Measurements from ENCODE around the gene FARP2. TPM values are rescaled to one million over a fixed set of nuclear protein-coding genes. Genes with fewer than 3 reads are reported as not detected.
A peak's percentile ranks its signal among the peaks of the same experiment; 100 is the strongest.
"Not testable (repeated sequence)": the region's sequence is repeated elsewhere in the genome, so short reads cannot be mapped to it uniquely, and the experiment has no call there.

The FARP2 gene
- total RNA-seq, 1 donor from 2014 or later = 67.7 TPM

DNA sequence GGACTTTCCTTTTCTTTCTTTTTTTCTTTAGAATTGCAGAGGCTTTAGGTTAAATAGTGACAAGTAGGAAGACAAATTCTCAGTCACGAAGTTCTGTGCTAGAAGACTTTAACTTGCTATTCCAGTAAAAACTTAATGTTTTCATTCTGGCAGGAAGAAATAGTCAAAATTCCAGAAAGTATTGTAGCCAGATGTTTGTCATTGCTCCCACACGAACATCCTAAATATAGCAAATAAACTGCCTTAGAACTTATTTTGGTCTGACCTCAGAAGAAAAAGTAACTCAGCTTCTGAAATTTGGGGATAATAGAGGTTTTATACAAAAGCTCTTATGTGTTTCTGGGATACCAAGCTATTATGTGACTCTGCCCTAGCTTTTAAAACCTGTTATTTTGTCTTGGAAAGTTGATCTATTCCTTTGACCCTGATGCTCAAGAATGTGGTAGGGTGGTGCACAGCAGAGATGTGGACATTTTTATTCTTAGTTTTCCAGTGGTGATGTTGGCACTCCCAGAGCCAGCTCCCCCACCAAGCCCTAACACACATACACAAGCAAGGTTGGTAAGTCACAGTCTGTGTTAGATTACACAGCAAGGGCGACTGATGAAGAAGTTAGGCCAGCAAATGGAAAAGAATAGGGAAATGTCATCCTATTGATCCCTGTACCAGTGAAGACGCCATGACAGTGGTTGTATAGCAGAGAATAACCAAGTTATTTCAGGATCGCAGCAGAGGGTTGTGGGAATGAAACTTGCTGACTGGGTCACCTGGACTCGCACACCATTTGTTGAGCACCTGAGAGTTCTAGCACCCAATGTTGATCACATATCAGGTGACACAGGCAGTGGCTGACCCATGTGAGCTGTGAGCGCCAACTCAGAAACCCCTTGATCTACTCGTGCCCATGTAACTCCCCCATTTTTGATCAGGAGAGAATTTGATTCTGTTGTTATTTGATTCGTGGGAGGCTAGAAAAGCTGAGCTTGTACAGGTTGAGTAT is 23.7 kb downstream of the FARP2 start:
- DNase-seq = no peak
- no peak overlapping the region for H3K4me3 Mint-ChIP-seq (ENCODE audit: unreplicated experiment)
- no peak overlapping the region for H3K27ac Mint-ChIP-seq (ENCODE audit: unreplicated experiment)
- peaks cover 6% of the 10 kb centered on the region for H3K9me3 Mint-ChIP-seq (ENCODE audit: unreplicated experiment)
- H3K36me3 Mint-ChIP-seq (ENCODE audit: unreplicated experiment) = peaks cover 12% of the 10 kb centered on the region
- peaks cover 11% of the 10 kb centered on the region for H3K4me1 Mint-ChIP-seq (ENCODE audit: low read depth, unreplicated experiment)
- H3K27me3 Mint-ChIP-seq (ENCODE audit: unreplicated experiment) = peaks cover 2% of the 10 kb centered on the region
- TF ChIP-seq, protein P1, sequence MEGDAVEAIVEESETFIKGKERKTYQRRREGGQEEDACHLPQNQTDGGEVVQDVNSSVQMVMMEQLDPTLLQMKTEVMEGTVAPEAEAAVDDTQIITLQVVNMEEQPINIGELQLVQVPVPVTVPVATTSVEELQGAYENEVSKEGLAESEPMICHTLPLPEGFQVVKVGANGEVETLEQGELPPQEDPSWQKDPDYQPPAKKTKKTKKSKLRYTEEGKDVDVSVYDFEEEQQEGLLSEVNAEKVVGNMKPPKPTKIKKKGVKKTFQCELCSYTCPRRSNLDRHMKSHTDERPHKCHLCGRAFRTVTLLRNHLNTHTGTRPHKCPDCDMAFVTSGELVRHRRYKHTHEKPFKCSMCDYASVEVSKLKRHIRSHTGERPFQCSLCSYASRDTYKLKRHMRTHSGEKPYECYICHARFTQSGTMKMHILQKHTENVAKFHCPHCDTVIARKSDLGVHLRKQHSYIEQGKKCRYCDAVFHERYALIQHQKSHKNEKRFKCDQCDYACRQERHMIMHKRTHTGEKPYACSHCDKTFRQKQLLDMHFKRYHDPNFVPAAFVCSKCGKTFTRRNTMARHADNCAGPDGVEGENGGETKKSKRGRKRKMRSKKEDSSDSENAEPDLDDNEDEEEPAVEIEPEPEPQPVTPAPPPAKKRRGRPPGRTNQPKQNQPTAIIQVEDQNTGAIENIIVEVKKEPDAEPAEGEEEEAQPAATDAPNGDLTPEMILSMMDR (IDR thresholded peaks at IDR 0.05; ENCODE audit: partially characterized antibody, unreplicated experiment) = no peak

DNA sequence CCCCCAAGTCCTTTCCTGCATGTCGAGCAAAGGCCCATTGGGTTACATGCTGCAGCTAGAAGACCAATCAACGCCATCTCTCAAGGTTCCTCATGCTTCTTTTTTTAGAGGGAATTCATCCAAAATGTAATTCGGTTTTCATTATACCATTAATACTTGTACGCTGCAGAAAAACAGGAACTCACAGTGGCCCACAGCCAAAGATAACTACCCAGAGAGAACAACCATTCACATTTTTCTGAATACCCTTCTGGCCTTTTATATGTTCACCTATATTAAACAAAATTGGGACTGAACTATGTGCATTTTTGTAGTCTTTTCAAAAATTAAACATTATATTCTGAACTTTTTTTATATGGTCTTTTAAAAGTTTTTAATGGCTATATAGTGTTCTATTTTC is 25.8 kb downstream of the FARP2 start:
- H3K4me3 Mint-ChIP-seq (ENCODE audit: unreplicated experiment) = no peak overlapping the region
- peaks cover 2% of the 10 kb centered on the region for H3K27me3 Mint-ChIP-seq (ENCODE audit: unreplicated experiment)
- TF ChIP-seq, protein P1 (IDR thresholded peaks at IDR 0.05; ENCODE audit: partially characterized antibody, unreplicated experiment) = no peak
- H3K27ac Mint-ChIP-seq (ENCODE audit: unreplicated experiment) = no peak overlapping the region
- peaks cover 23% of the 10 kb centered on the region for H3K4me1 Mint-ChIP-seq (ENCODE audit: low read depth, unreplicated experiment)
- no peak for DNase-seq
- H3K36me3 Mint-ChIP-seq (ENCODE audit: unreplicated experiment) = peaks cover 8% of the 10 kb centered on the region
- peaks cover 12% of the 10 kb centered on the region for H3K9me3 Mint-ChIP-seq (ENCODE audit: unreplicated experiment)

- Mint-ChIP-seq H3K27ac (ENCODE audit: unreplicated experiment) (peak overlapping the region; percentile 91), H3K4me1 (ENCODE audit: low read depth, unreplicated experiment) (peaks cover 38% of the 10 kb centered on the region), H3K4me3 (ENCODE audit: unreplicated experiment) (peak overlapping the region; percentile 52), H3K9me3 (ENCODE audit: unreplicated experiment) (peaks cover 14% of the 10 kb centered on the region)
- TF ChIP-seq, protein P1 (IDR thresholded peaks at IDR 0.05; ENCODE audit: partially characterized antibody, unreplicated experiment) = peak; percentile 24
- H3K27me3 Mint-ChIP-seq (ENCODE audit: unreplicated experiment); DNase-seq; H3K36me3 Mint-ChIP-seq (ENCODE audit: unreplicated experiment): not testable (repeated sequence)
Observed at GRCh38 chr2:241385450-241385849, 29.4 kb downstream of the FARP2 start.

- peaks cover 14% of the 10 kb centered on the region for H3K9me3 Mint-ChIP-seq (ENCODE audit: unreplicated experiment)
- DNase-seq = peak; percentile 36
- peaks cover 2% of the 10 kb centered on the region for H3K27me3 Mint-ChIP-seq (ENCODE audit: unreplicated experiment)
- peaks cover 5% of the 10 kb centered on the region for H3K36me3 Mint-ChIP-seq (ENCODE audit: unreplicated experiment)
- peak overlapping the region; percentile 74 for H3K4me3 Mint-ChIP-seq (ENCODE audit: unreplicated experiment)
- peak overlapping the region; percentile 91 for H3K27ac Mint-ChIP-seq (ENCODE audit: unreplicated experiment)
- peaks cover 45% of the 10 kb centered on the region for H3K4me1 Mint-ChIP-seq (ENCODE audit: low read depth, unreplicated experiment)
- TF ChIP-seq, protein P1 (IDR thresholded peaks at IDR 0.05; ENCODE audit: partially characterized antibody, unreplicated experiment) = no peak
Observed at GRCh38 chr2:241386519-241386918, 30.4 kb downstream of the FARP2 start.

GRCh38 chr2:241389697-241390096 is 33.6 kb downstream of the FARP2 start:
- Mint-ChIP-seq H3K27ac (ENCODE audit: unreplicated experiment) (peak overlapping the region; percentile 24), H3K36me3 (ENCODE audit: unreplicated experiment) (no peaks in the 10 kb centered on the region), H3K4me1 (ENCODE audit: low read depth, unreplicated experiment) (peaks cover 40% of the 10 kb centered on the region), H3K4me3 (ENCODE audit: unreplicated experiment) (no peak overlapping the region), H3K27me3 (ENCODE audit: unreplicated experiment) (no peaks in the 10 kb centered on the region), H3K9me3 (ENCODE audit: unreplicated experiment) (peaks cover 15% of the 10 kb centered on the region)
- no peak for DNase-seq
- TF ChIP-seq, protein P1 (IDR thresholded peaks at IDR 0.05; ENCODE audit: partially characterized antibody, unreplicated experiment) = no peak
